Activated CD4-positive, alpha-beta T cell treated with anti-CD3 and anti-CD28 coated beads, Interleukin-2, amount 10 ng/mL, durations not matched to agents 24 days and 14 days (primary cell): ENCODE measurements around the gene ZNF581. TPM values are rescaled to one million over a fixed set of nuclear protein-coding genes. Genes with fewer than 3 reads are reported as not detected.

Source experiments
- DNase-seq: peaks from one replicate; pipeline ENCODE4 v3.0.0; 2022
- H3K27ac Mint-ChIP-seq: one replicate; pipeline ENCODE4 v1.8.0; 2022; ENCODE audit warnings: mild to moderate bottlenecking, mixed read lengths
- H3K27me3 Mint-ChIP-seq: one replicate; pipeline ENCODE4 v1.8.0; 2022; ENCODE audit warnings: mixed read lengths
- H3K36me3 Mint-ChIP-seq: one replicate; pipeline ENCODE4 v1.8.0; 2022; ENCODE audit warnings: low read depth, mild to moderate bottlenecking, mixed read lengths
- H3K4me1 Mint-ChIP-seq: one replicate; pipeline ENCODE4 v1.8.0; 2021; ENCODE audit warnings: mixed read lengths
- H3K4me3 Mint-ChIP-seq: one replicate; pipeline ENCODE4 v1.8.0; 2022; ENCODE audit warnings: mild to moderate bottlenecking, moderate library complexity, mixed read lengths
- H3K9me3 Mint-ChIP-seq: one replicate; pipeline ENCODE4 v1.8.0; 2021; ENCODE audit warnings: mixed read lengths
- intact Hi-C: fragments of 100-400 bp; cut with micrococcal nuclease; formaldehyde crosslinking; loops from one replicate; pipeline ENCODE4 v1.15.1; 2023
- total RNA-seq: library from RNA; stranded (reverse); gene quantifications from 2 replicates; pipeline ENCODE4 v1.2.3, GENCODE V29; 2022

ZNF581 gene
- total RNA-seq, 1 donor from 2014 or later = 32.7 TPM

GRCh38 chr19:55683449-55684261, 40.2 kb downstream of the ZNF581 start:
- peaks cover 34% of the 10 kb centered on the region for H3K36me3 Mint-ChIP-seq
- H3K27ac Mint-ChIP-seq = no peak overlapping the region
- H3K4me3 Mint-ChIP-seq = no peak overlapping the region
- H3K4me1 Mint-ChIP-seq = peaks cover 10% of the 10 kb centered on the region
- DNase-seq = no peak
- H3K9me3 Mint-ChIP-seq = no peaks in the 10 kb centered on the region
- no peaks in the 10 kb centered on the region for H3K27me3 Mint-ChIP-seq
- intact Hi-C loops = no loop called here

- H3K27ac Mint-ChIP-seq = no peak overlapping the region
- DNase-seq = no peak
- peaks cover 1% of the 10 kb centered on the region for H3K4me1 Mint-ChIP-seq
- peaks cover 34% of the 10 kb centered on the region for H3K36me3 Mint-ChIP-seq
- no peaks in the 10 kb centered on the region for H3K9me3 Mint-ChIP-seq
- no peaks in the 10 kb centered on the region for H3K27me3 Mint-ChIP-seq
- intact Hi-C loops = no loop called here
- H3K4me3 Mint-ChIP-seq = no peak overlapping the region
Observed at GRCh38 chr19:55684946-55685681, 41.7 kb downstream of the ZNF581 start.

GRCh38 chr19:55685776-55686175, 42.3 kb downstream of the ZNF581 start:
- Mint-ChIP-seq H3K36me3 (peaks cover 33% of the 10 kb centered on the region), H3K9me3 (no peaks in the 10 kb centered on the region), H3K4me1 (no peaks in the 10 kb centered on the region), H3K4me3 (no peak overlapping the region), H3K27me3 (no peaks in the 10 kb centered on the region), H3K27ac (no peak overlapping the region)
- DNase-seq = no peak
- intact Hi-C loops = no loop called here

GRCh38 chr19:55686311-55687050, 43.0 kb downstream of the ZNF581 start:
- no peak overlapping the region for H3K4me3 Mint-ChIP-seq
- H3K9me3 Mint-ChIP-seq = no peaks in the 10 kb centered on the region
- intact Hi-C loops = no loop called here
- H3K4me1 Mint-ChIP-seq = no peaks in the 10 kb centered on the region
- H3K36me3 Mint-ChIP-seq = peaks cover 37% of the 10 kb centered on the region
- no peaks in the 10 kb centered on the region for H3K27me3 Mint-ChIP-seq
- no peak for DNase-seq
- no peak overlapping the region for H3K27ac Mint-ChIP-seq

- Mint-ChIP-seq H3K4me3 (no peak overlapping the region), H3K36me3 (peaks cover 37% of the 10 kb centered on the region), H3K9me3 (no peaks in the 10 kb centered on the region), H3K27me3 (no peaks in the 10 kb centered on the region), H3K4me1 (no peaks in the 10 kb centered on the region), H3K27ac (peak overlapping the region; percentile 9)
- DNase-seq = no peak
- intact Hi-C loops = no loop called here
Observed at GRCh38 chr19:55687281-55688201, 44.1 kb downstream of the ZNF581 start.

- Mint-ChIP-seq H3K4me1 (no peaks in the 10 kb centered on the region), H3K27me3 (no peaks in the 10 kb centered on the region), H3K27ac (no peak overlapping the region), H3K36me3 (peaks cover 39% of the 10 kb centered on the region), H3K4me3 (no peak overlapping the region), H3K9me3 (no peaks in the 10 kb centered on the region)
- intact Hi-C loops = no loop called here
- DNase-seq = no peak
Observed at GRCh38 chr19:55688422-55689218, 45.2 kb downstream of the ZNF581 start.

GRCh38 chr19:55689411-55690108, 46.1 kb downstream of the ZNF581 start:
- no peak overlapping the region for H3K4me3 Mint-ChIP-seq
- DNase-seq = no peak
- intact Hi-C loops = no loop called here
- no peaks in the 10 kb centered on the region for H3K27me3 Mint-ChIP-seq
- no peaks in the 10 kb centered on the region for H3K9me3 Mint-ChIP-seq
- H3K36me3 Mint-ChIP-seq = peaks cover 40% of the 10 kb centered on the region
- H3K27ac Mint-ChIP-seq = no peak overlapping the region
- no peaks in the 10 kb centered on the region for H3K4me1 Mint-ChIP-seq

- Mint-ChIP-seq H3K4me1 (no peaks in the 10 kb centered on the region), H3K4me3 (no peak overlapping the region), H3K27ac (no peak overlapping the region), H3K9me3 (no peaks in the 10 kb centered on the region), H3K27me3 (no peaks in the 10 kb centered on the region), H3K36me3 (peaks cover 39% of the 10 kb centered on the region)
- no peak for DNase-seq
- intact Hi-C loops = no loop called here
Observed at GRCh38 chr19:55690109-55690768, 46.8 kb downstream of the ZNF581 start.

GRCh38 chr19:55690769-55691545, 47.5 kb downstream of the ZNF581 start:
- intact Hi-C loops = no loop called here

GRCh38 chr19:55691561-55692481, 48.4 kb downstream of the ZNF581 start:
- intact Hi-C loops = no loop called here
- DNase-seq = no peak
- H3K36me3 Mint-ChIP-seq = peaks cover 39% of the 10 kb centered on the region

More at GRCh38 chr19:55690769-55691545, 47.5 kb downstream of the ZNF581 start:
- no peaks in the 10 kb centered on the region for H3K9me3 Mint-ChIP-seq
- H3K4me3 Mint-ChIP-seq = no peak overlapping the region
- no peak overlapping the region for H3K27ac Mint-ChIP-seq
- no peaks in the 10 kb centered on the region for H3K27me3 Mint-ChIP-seq
- no peak for DNase-seq
- no peaks in the 10 kb centered on the region for H3K4me1 Mint-ChIP-seq
- H3K36me3 Mint-ChIP-seq = peaks cover 38% of the 10 kb centered on the region

More at GRCh38 chr19:55691561-55692481, 48.4 kb downstream of the ZNF581 start:
- no peak overlapping the region for H3K4me3 Mint-ChIP-seq
- H3K9me3 Mint-ChIP-seq = no peaks in the 10 kb centered on the region
- no peaks in the 10 kb centered on the region for H3K4me1 Mint-ChIP-seq
- no peaks in the 10 kb centered on the region for H3K27me3 Mint-ChIP-seq
- H3K27ac Mint-ChIP-seq = no peak overlapping the region
